PC-9 (cell line): Measurements from ENCODE around the gene SMPD3.

Source experiments
- CTCF ChIP-seq: fragments of 200-600 bp; sonication (generic); conservative IDR thresholded peaks from 2 replicates; pipeline ENCODE4 v1.6.1; 2017; ENCODE audit warnings: mixed run types, antibody characterized with exemption, mild to moderate bottlenecking, moderate library complexity
- EZH2 ChIP-seq: fragments of 200-600 bp; sonication (generic); IDR thresholded peaks from 2 replicates; pipeline ENCODE4 v1.8.0; 2017; ENCODE audit warnings: antibody characterized with exemption, low read depth

- TF ChIP-seq CTCF, result no peak
- no peak for TF ChIP-seq EZH2
Observed at GRCh38 chr16:68338326-68339119, 109.8 kb downstream of the SMPD3 start.
